Natural killer cell (primary cell): Measurements from ENCODE around the gene DCXR. TPM values are rescaled to one million over a fixed set of nuclear protein-coding genes. Genes with fewer than 3 reads are reported as not detected.

Experiments
- ATAC-seq, 3 donors: fragments of 150-1000 bp in 2 of 3; fragments of 200-7000 bp in 1 of 3; cut with Tn5 transposase; 1 replicate in 1 of 3; 2 replicates in 2 of 3; pipeline ENCODE4 v1.10.0; 2021; ENCODE audit warnings: mild to moderate bottlenecking in 2 of 3, moderate library complexity in 2 of 3
- DNase-seq, 2 donors: peaks; one replicate each; pipeline versions ENCODE4 v3.0.0 to v3.0.0-alpha.2; 2013 to 2021; ENCODE audit warnings: mixed read lengths in 1 of 2
- H3K27ac ChIP-seq: one replicate; pipeline ENCODE4 v1.5.1; 2013; ENCODE audit warnings: mild to moderate bottlenecking, low read length
- H3K27me3 ChIP-seq: one replicate; pipeline ENCODE4 v1.6.1; 2013; ENCODE audit warnings: low read length; ENCODE audit not compliant: control insufficient read depth, insufficient read depth
- H3K36me3 ChIP-seq: one replicate; pipeline ENCODE4 v1.6.1; 2013; ENCODE audit warnings: low read length; ENCODE audit not compliant: control insufficient read depth, insufficient read depth
- H3K4me1 ChIP-seq: one replicate; pipeline ENCODE4 v1.6.1; 2013; ENCODE audit warnings: low read length; ENCODE audit not compliant: control insufficient read depth, insufficient read depth
- H3K4me3 ChIP-seq: one replicate; pipeline ENCODE4 v1.5.1; 2013; ENCODE audit warnings: low read length
- H3K9me3 ChIP-seq: one replicate; pipeline ENCODE4 v1.6.1; 2013; ENCODE audit warnings: low read length; ENCODE audit not compliant: control insufficient read depth, insufficient read depth
- H3K27ac Mint-ChIP-seq, 2 donors: one replicate each; pipeline ENCODE4 v1.8.0; 2022; ENCODE audit warnings: mild to moderate bottlenecking in 2 of 2, mixed read lengths in 2 of 2, moderate library complexity in 1 of 2
- H3K27me3 Mint-ChIP-seq, 2 donors: one replicate each; pipeline ENCODE4 v1.8.0; 2022; ENCODE audit warnings: low read depth in 2 of 2, mixed read lengths in 2 of 2
- H3K36me3 Mint-ChIP-seq: one replicate; pipeline ENCODE4 v1.8.0; 2022; ENCODE audit warnings: mixed read lengths
- H3K4me1 Mint-ChIP-seq, 2 donors: one replicate each; pipeline ENCODE4 v1.8.0; 2022; ENCODE audit warnings: mixed read lengths in 2 of 2
- H3K4me3 Mint-ChIP-seq: one replicate; pipeline ENCODE4 v1.8.0; 2022; ENCODE audit warnings: mild to moderate bottlenecking, moderate library complexity, mixed read lengths
- H3K9me3 Mint-ChIP-seq, 2 donors: one replicate each; pipeline ENCODE4 v1.8.0; 2022; ENCODE audit warnings: mixed read lengths in 2 of 2
- WGBS: methylation state at CpG from one replicate; pipeline ENCODE4 v1.1.7; 2013; ENCODE audit warnings: missing lambda C conversion rate; ENCODE audit not compliant: insufficient coverage; 5-methylcytosine and 5-hydroxymethylcytosine counted together
- intact Hi-C: fragments of 100-400 bp; cut with micrococcal nuclease; formaldehyde crosslinking; loops from one replicate; pipeline ENCODE4 v1.14.2; 2022
- total RNA-seq, 4 donors: library from RNA; stranded (reverse); fragments of 120-200 nt in 1 of 4; gene quantifications; one replicate each; pipeline versions ENCODE4 v1.2.3 to v1.2.4, GENCODE V29; 2013 to 2022
- TF ChIP-seq, protein P1 (sequence below): fragments of 200-600 bp; IDR thresholded peaks from one replicate; pipeline ENCODE4 v1.8.0; 2022; ENCODE audit warnings: antibody characterized with exemption

Gene DCXR
- total RNA-seq, 3 donors from 2014 or later (not counting 1 experiment from before 2014, with no cell fraction given): 93.9 to 171 (median 145) TPM

DNA sequence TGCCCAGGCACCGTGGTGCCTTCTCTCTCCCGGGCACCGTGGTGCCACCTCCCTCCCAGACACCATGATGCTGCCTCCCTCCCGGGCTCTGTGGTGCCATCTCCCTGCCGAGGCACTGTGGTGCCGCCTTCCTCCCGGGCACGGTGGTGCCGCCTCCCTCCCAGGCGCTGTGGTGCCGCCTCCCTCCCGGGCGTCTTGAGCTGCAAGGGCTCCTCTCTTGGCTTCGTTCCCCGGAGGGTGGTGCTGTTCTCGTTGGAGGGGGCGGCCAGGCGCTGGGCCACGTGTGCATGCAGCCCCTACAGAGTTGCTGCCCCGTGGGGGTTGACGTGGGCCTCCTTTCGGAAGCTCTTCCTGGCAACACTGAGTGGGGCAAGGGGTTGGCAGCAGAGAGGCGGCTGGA lies 23.1 kb downstream of the DCXR start:
- no peak overlapping the region for H3K4me3 ChIP-seq
- H3K4me3 Mint-ChIP-seq: no peak overlapping the region
- H3K36me3 ChIP-seq: no peaks in the 10 kb centered on the region
- no peak for ATAC-seq
- H3K9me3 Mint-ChIP-seq: no peaks in the 10 kb centered on the region
- no peak overlapping the region for H3K27ac Mint-ChIP-seq
- 87% methylated on average over 23 of the region's 23 CpGs for WGBS
- no peak overlapping the region for H3K27ac ChIP-seq
- intact Hi-C loops: no loop called here
- no peak for DNase-seq
- no peaks in the 10 kb centered on the region for H3K4me1 ChIP-seq
- H3K36me3 Mint-ChIP-seq: no peaks in the 10 kb centered on the region
- H3K9me3 ChIP-seq: no peaks in the 10 kb centered on the region
- TF ChIP-seq, protein P1, sequence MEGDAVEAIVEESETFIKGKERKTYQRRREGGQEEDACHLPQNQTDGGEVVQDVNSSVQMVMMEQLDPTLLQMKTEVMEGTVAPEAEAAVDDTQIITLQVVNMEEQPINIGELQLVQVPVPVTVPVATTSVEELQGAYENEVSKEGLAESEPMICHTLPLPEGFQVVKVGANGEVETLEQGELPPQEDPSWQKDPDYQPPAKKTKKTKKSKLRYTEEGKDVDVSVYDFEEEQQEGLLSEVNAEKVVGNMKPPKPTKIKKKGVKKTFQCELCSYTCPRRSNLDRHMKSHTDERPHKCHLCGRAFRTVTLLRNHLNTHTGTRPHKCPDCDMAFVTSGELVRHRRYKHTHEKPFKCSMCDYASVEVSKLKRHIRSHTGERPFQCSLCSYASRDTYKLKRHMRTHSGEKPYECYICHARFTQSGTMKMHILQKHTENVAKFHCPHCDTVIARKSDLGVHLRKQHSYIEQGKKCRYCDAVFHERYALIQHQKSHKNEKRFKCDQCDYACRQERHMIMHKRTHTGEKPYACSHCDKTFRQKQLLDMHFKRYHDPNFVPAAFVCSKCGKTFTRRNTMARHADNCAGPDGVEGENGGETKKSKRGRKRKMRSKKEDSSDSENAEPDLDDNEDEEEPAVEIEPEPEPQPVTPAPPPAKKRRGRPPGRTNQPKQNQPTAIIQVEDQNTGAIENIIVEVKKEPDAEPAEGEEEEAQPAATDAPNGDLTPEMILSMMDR: no peak
- H3K27me3 Mint-ChIP-seq: no peaks in the 10 kb centered on the region
- no peaks in the 10 kb centered on the region for H3K4me1 Mint-ChIP-seq
- H3K27me3 ChIP-seq: no peaks in the 10 kb centered on the region

DNA sequence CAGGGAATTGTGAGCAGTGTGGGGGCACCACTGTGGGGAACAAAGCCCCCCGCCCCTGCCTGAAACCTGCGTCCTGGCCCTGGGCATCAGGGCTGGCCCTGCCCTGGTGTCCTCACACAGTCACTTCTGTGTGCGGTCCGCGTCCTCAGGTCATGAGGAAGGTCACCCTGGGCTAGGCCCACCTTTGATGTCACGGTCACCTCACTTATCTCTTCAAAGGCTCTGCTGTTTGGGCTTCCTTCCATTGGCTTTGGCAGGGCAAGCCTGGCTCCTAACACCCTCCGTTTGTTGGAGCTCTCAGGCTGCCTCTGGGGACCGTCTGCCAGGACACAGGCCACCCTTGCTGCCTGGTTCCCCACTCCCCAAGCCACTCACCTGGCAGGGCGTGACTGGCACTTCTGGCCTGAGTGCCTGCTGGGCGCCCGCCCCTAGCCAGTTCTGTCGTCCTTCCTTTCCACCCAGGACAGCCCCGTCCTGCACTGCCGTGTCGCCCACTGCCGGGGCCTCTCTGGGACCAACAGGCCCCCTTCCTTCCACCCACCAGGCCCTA lies 23.6 kb downstream of the DCXR start:
- WGBS: 93% methylated on average over 16 of the region's 16 CpGs
- TF ChIP-seq, protein P1: no peak
- no peaks in the 10 kb centered on the region for H3K9me3 Mint-ChIP-seq
- ATAC-seq (no peak), DNase-seq (no peak)
- no peak overlapping the region for H3K27ac ChIP-seq
- H3K27me3 Mint-ChIP-seq: no peaks in the 10 kb centered on the region
- no peaks in the 10 kb centered on the region for H3K4me1 ChIP-seq
- no peaks in the 10 kb centered on the region for H3K27me3 ChIP-seq
- H3K36me3 Mint-ChIP-seq: no peaks in the 10 kb centered on the region
- H3K4me1 Mint-ChIP-seq: no peaks in the 10 kb centered on the region
- H3K4me3 Mint-ChIP-seq: no peak overlapping the region
- no peaks in the 10 kb centered on the region for H3K9me3 ChIP-seq
- intact Hi-C loops: no loop called here
- H3K27ac Mint-ChIP-seq: no peak overlapping the region
- H3K4me3 ChIP-seq: no peak overlapping the region
- H3K36me3 ChIP-seq: no peaks in the 10 kb centered on the region

DNA sequence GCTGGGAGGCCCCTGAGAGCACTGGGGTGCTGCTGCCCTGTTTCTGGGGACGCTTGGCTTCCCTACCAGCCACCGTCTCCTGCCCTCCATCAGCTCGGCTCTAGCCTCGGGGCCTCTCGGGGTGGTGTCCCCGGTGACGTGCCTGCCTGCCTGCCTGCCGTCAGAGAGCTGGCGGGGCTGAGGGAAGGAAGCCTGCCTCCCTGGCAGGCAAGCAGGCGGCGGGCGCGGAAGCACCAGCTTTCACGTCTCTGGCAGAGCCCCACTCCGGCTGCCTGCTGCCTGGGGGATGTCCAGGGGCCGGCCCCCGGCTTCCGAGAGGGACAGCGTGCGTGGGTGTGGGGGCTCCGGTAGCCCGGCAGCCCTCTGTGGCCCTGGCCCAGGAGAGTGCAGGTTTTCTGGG lies 24.2 kb downstream of the DCXR start:
- Mint-ChIP-seq H3K4me1 (no peaks in the 10 kb centered on the region), H3K4me3 (no peak overlapping the region), H3K36me3 (no peaks in the 10 kb centered on the region), H3K27me3 (no peaks in the 10 kb centered on the region), H3K27ac (no peak overlapping the region), H3K9me3 (no peaks in the 10 kb centered on the region)
- Histone ChIP-seq H3K27ac (no peak overlapping the region), H3K36me3 (no peaks in the 10 kb centered on the region), H3K4me1 (no peaks in the 10 kb centered on the region), H3K4me3 (no peak overlapping the region), H3K27me3 (no peaks in the 10 kb centered on the region), H3K9me3 (no peaks in the 10 kb centered on the region)
- DNase-seq (no peak), ATAC-seq (no peak)
- intact Hi-C loops: no loop called here
- 65% methylated on average over 22 of the region's 22 CpGs for WGBS
- TF ChIP-seq, protein P1: no peak

DNA sequence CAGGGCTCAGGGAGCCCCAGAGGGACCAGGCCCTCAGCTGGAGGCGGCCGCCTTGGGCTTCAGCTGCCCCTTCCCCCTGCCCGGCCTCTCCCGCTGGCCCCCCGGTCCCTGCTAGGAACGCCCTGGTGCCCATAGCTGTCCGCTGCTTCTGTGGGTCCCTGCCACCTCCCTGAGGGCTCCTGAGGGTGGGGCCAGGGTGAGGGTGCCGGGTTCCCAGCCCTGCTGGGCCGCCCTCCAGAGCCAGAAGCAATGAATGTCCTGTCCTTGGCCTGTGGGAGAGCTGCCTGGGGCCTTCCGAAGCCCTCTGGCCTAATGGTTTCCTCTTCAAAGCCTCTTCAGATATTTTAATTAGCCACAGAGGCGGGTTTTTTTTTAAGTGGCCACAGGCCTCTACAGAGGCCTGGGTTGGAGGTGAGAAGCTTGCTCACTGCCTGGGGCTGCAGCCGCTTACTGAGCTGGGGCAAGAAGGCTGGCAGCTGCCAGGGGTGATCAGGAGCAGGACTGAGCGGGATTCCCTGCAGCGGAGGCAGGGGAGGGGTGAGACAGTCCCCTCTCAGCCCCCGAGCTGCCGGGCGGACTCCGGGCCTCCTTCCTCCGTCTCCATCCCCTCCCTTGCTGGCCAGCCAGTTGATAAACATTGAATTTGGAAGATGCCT lies 24.7 kb downstream of the DCXR start:
- H3K36me3 Mint-ChIP-seq: no peaks in the 10 kb centered on the region
- H3K27ac Mint-ChIP-seq: no peak overlapping the region
- WGBS: 83% methylated on average over 19 of the region's 19 CpGs
- no peak for DNase-seq
- H3K27me3 Mint-ChIP-seq: no peaks in the 10 kb centered on the region
- no peaks in the 10 kb centered on the region for H3K9me3 Mint-ChIP-seq
- intact Hi-C loops: no loop called here
- H3K4me3 ChIP-seq: no peak overlapping the region
- H3K27ac ChIP-seq: no peak overlapping the region
- TF ChIP-seq, protein P1: no peak
- H3K4me1 Mint-ChIP-seq: no peaks in the 10 kb centered on the region
- no peaks in the 10 kb centered on the region for H3K36me3 ChIP-seq
- no peaks in the 10 kb centered on the region for H3K27me3 ChIP-seq
- no peaks in the 10 kb centered on the region for H3K4me1 ChIP-seq
- H3K9me3 ChIP-seq: no peaks in the 10 kb centered on the region
- H3K4me3 Mint-ChIP-seq: no peak overlapping the region
- no peak for ATAC-seq
